Heart right ventricle (tissue), 16 donors: ENCODE data around the gene SDCCAG8. TPM values are rescaled to one million over a fixed set of nuclear protein-coding genes. Genes with fewer than 3 reads are reported as not detected.

ENCODE experiments used
- ATAC-seq, 8 donors: fragments of 200-7000 bp; cut with Tn5 transposase; one replicate each; pipeline ENCODE4 v1.9.1; 2020; ENCODE audit warnings: mild to moderate bottlenecking in 8 of 8, moderate library complexity in 8 of 8, moderate number of reproducible peaks in 1 of 8
- DNase-seq, 2 donors: peaks; one replicate each; pipeline ENCODE4 v3.0.0-alpha.2; 2020
- H3K27ac ChIP-seq, 10 donors: fragments of 200-600 bp; sonication (generic) in 2 of 10; one replicate each; pipeline versions ENCODE4 v1.5.0 to v1.8.0; 2020 to 2022; ENCODE audit warnings: mild to moderate bottlenecking in 3 of 10
- H3K27me3 ChIP-seq, 7 donors: fragments of 200-600 bp; one replicate each; pipeline ENCODE4 v1.8.0; 2021 to 2022; ENCODE audit warnings: mild to moderate bottlenecking in 2 of 7
- H3K36me3 ChIP-seq, 9 donors: fragments of 200-600 bp; sonication (generic) in 1 of 9; one replicate each; pipeline versions ENCODE4 v1.5.0 to v1.8.0; 2020 to 2022; ENCODE audit warnings: mild to moderate bottlenecking in 2 of 9
- H3K4me1 ChIP-seq, 9 donors: fragments of 200-600 bp; sonication (generic) in 1 of 9; one replicate each; pipeline versions ENCODE4 v1.5.0 to v1.8.0; 2020 to 2022; ENCODE audit warnings: mild to moderate bottlenecking in 4 of 9
- H3K4me3 ChIP-seq, 10 donors: fragments of 200-600 bp; sonication (generic) in 2 of 10; one replicate each; pipeline versions ENCODE4 v1.5.0 to v1.8.0; 2020 to 2022; ENCODE audit warnings: mild to moderate bottlenecking in 7 of 10, moderate library complexity in 2 of 10
- H3K9me3 ChIP-seq, 11 donors: fragments of 200-600 bp in 10 of 11; sonication (generic) in 2 of 11; one replicate each; pipeline versions ENCODE4 v1.5.0 to v1.8.0; 2013 to 2022; ENCODE audit warnings: mild to moderate bottlenecking in 2 of 11, control low read depth in 1 of 11, moderate library complexity in 1 of 11
- WGBS, 2 donors: extraction: QIAGEN DNeasy Blood & Tissue Kit; methylation state at CpG; one replicate each; pipeline ENCODE4 v1.1.7; 2013; ENCODE audit warnings: inconsistent platforms in 1 of 2; 5-methylcytosine and 5-hydroxymethylcytosine counted together
- intact Hi-C, 10 donors: fragments of 100-400 bp; cut with DNase I; formaldehyde crosslinking; loops; one replicate each; pipeline versions ENCODE4 v1.11.1 to v1.14.2; 2022
- polyA plus RNA-seq, 2 donors: library from polyadenylated mRNA; stranded (reverse); fragments of 200-250 nt; gene quantifications; one replicate each; pipeline ENCODE4 v1.2.3, GENCODE V29; 2013
- total RNA-seq, 10 donors: library from RNA; stranded (reverse); fragmentation: NEBNext Ultra II Directional in 3 of 10; extraction: Animal tissue kit (Norgen Biotek cat#: 25700) in 3 of 10; gene quantifications; one replicate each; pipeline versions ENCODE4 v1.2.1 to v1.2.4, GENCODE V29; 2021 to 2023
- TF ChIP-seq, protein P1 (sequence below), 9 donors: fragments of 200-600 bp; sonication (generic) in 2 of 9; IDR thresholded peaks; one replicate each; pipeline versions ENCODE4 v1.5.0 to v1.8.0; 2021 to 2022; ENCODE audit warnings: antibody characterized with exemption in 9 of 9, mild to moderate bottlenecking in 5 of 9, moderate library complexity in 1 of 9
- donor health status: Arrhythmogenic right ventricular cardiomyopathy.
- donor health status: ischemic (EF 13 %, LVEDD 7.1; RV severe dilation, severe dysfunction).
- donor health status: healthy with polysubstance abuse.
- donor health status: DM: no; HTN: yes; CAD: no.
- donor health status: DM: no; HTN: no; CAD: no.
- donor health status: ischemic (EF 25% LVEDD 6.9; RV normal size, moderate dysfunction).
- donor health status: ischemic (EF 25% LVEDD 5.7; RV mildly dilated, moderate dysfunction).
- donor health status: healthy.
- donor health status: DM: yes; HTN: yes; CAD: no.
- donor health status: Ischemic cardiomyopathy.
- donor health status: ischemic (EF 35%, LVEDD 5.7; RV mildly dilated, moderate dysfunction).
- donor health status: nonischemic (EF 11% LVEDD 7.7; RV severe dilation, severe dysfunction).
- donor health status: DM: yes; HTN: yes; CAD: no.
- donor health status: PGD.
- donor health status: ischemic (EF 29% LVEDD 5.4; RV normal size, mild dysfunction).
- donor health status: nonischemic (EF 23%, LVEDD 6.1; RV moderate dilation, normal function).

The SDCCAG8 gene
- total and polyA plus RNA-seq, 12 donors, result 7.7 to 37.1 (median 26.3) TPM

DNA sequence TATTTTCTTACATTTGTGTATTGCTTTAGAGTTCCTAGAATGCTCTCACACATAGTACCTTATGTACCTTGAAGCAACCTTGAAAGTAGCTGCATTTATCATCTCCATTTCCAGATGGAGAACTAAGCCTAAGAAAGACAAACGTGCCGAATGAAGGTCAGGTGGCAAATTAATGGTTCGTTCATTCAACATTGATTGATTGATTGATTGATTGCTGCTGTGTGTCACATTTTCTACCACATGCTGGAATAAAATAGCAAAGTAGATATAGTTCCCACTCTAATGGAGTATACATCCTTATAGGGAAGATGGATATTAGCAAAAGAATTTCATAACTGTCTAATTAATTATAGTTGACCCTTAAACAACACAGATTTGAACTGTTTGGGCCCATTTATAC is 172.2 kb downstream of the SDCCAG8 start:
- Histone ChIP-seq H3K9me3 (no peaks in the 10 kb centered on the region), H3K4me1 (no peaks in the 10 kb centered on the region), H3K36me3 (peaks cover 0 to 56% (median 0%) of the 10 kb centered on the region in 9 donors), H3K27me3 (no peaks in the 10 kb centered on the region), H3K27ac (no peak overlapping the region), H3K4me3 (no peak overlapping the region)
- WGBS, 2 donors, result 94 to 96% methylated on average over 3 of the region's 3 CpGs
- TF ChIP-seq, protein P1, sequence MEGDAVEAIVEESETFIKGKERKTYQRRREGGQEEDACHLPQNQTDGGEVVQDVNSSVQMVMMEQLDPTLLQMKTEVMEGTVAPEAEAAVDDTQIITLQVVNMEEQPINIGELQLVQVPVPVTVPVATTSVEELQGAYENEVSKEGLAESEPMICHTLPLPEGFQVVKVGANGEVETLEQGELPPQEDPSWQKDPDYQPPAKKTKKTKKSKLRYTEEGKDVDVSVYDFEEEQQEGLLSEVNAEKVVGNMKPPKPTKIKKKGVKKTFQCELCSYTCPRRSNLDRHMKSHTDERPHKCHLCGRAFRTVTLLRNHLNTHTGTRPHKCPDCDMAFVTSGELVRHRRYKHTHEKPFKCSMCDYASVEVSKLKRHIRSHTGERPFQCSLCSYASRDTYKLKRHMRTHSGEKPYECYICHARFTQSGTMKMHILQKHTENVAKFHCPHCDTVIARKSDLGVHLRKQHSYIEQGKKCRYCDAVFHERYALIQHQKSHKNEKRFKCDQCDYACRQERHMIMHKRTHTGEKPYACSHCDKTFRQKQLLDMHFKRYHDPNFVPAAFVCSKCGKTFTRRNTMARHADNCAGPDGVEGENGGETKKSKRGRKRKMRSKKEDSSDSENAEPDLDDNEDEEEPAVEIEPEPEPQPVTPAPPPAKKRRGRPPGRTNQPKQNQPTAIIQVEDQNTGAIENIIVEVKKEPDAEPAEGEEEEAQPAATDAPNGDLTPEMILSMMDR (IDR thresholded peaks at IDR 0.05), result no peak
- ATAC-seq (no peak), DNase-seq (no peak)
- intact Hi-C loops, result no loop called here

GRCh38 chr1:243428617-243429342 is 172.9 kb downstream of the SDCCAG8 start:
- DNase-seq (no peak), ATAC-seq (no peak)
- Histone ChIP-seq H3K36me3 (peaks cover 0 to 56% (median 0%) of the 10 kb centered on the region in 9 donors), H3K27ac (no peak overlapping the region), H3K4me1 (no peaks in the 10 kb centered on the region), H3K9me3 (no peaks in the 10 kb centered on the region), H3K4me3 (no peak overlapping the region), H3K27me3 (no peaks in the 10 kb centered on the region)
- 97 to 99% methylated on average over 9 of the region's 9 CpGs for WGBS, 2 donors
- TF ChIP-seq, protein P1 (IDR thresholded peaks at IDR 0.05), result no peak
- intact Hi-C loops, result no loop called here

DNA sequence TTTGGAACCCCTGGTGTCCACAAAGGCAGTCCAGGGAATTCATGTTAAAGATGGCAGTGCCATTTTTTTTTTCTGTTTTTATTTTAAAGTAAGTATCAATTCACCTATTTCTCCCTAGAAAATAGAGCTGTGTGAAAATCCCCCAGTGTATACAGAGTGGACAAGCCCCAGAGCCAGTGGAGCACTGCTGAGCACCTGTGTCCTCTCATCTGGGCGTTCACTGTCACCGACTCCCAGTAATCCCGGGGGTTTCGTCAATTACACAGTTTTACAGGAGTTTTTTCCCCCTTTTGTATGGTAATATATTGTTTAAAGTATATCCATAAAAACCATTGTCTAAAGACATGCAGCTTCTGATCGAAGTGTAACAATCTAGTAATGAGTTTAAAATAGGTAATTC is 175.8 kb downstream of the SDCCAG8 start:
- Histone ChIP-seq H3K27me3 (no peaks in the 10 kb centered on the region), H3K36me3 (peaks cover 0 to 47% (median 0%) of the 10 kb centered on the region in 9 donors), H3K4me3 (no peak overlapping the region), H3K9me3 (no peaks in the 10 kb centered on the region), H3K4me1 (no peaks in the 10 kb centered on the region), H3K27ac (no peak overlapping the region)
- DNase-seq, result no peak
- no peak for ATAC-seq
- 97% methylated on average over 5 of the region's 5 CpGs for WGBS, 2 donors
- TF ChIP-seq, protein P1 (IDR thresholded peaks at IDR 0.05), result no peak
- intact Hi-C loops, result loop anchor here in 1 of 10 donors (5.0 kb wide), 1 partner anchor 716 kb away; no protein-coding TSS in a partner anchor

DNA sequence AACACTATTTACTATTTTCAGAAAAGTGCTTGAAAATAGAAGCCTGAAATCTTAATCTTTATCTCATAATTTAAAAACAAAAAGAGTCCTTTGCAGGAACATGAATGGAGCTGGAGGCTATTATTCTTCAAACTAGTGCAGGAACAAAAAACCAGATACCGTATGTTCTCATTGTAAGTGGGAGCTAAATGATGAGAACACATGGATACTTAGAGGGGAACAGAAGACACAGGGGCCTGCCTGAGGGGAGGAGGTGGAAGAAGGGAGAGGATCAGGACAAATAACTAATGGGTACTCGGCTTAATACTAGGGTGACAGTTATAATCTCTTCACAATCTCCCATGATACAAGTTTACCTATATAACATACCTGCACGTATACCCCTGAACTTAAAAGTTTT is 176.3 kb downstream of the SDCCAG8 start:
- DNase-seq (no peak), ATAC-seq (no peak)
- TF ChIP-seq, protein P1 (IDR thresholded peaks at IDR 0.05), result no peak
- intact Hi-C loops, result loop anchor here in 1 of 10 donors (5.0 kb wide), 1 partner anchor 715 kb away; no protein-coding TSS in a partner anchor
- H3K9me3 ChIP-seq, result no peaks in the 10 kb centered on the region
- WGBS, 2 donors, result 96 to 97% methylated on average over 3 of the region's 3 CpGs
- H3K4me3 ChIP-seq, result no peak overlapping the region
- no peaks in the 10 kb centered on the region for H3K27me3 ChIP-seq
- no peaks in the 10 kb centered on the region for H3K4me1 ChIP-seq
- peaks cover 0 to 47% (median 0%) of the 10 kb centered on the region in 9 donors for H3K36me3 ChIP-seq
- no peak overlapping the region for H3K27ac ChIP-seq
